ENCODE data around the gene SPACA6. TPM values are rescaled to one million over a fixed set of nuclear protein-coding genes. Genes with fewer than 3 reads are reported as not detected.
A peak's percentile ranks its signal among the peaks of the same experiment; 100 is the strongest.
"Not testable (repeated sequence)": the region's sequence is repeated elsewhere in the genome, so short reads cannot be mapped to it uniquely, and the experiment has no call there.

The SPACA6 gene
- total RNA-seq, 1 experiment from 2014 or later: 13.1 TPM

- Mint-ChIP-seq H3K4me1 (ENCODE audit: insufficient read depth, unreplicated experiment) (peaks cover 32% of the 10 kb centered on the region), H3K9me3 (ENCODE audit: unreplicated experiment) (no peaks in the 10 kb centered on the region), H3K36me3 (ENCODE audit: insufficient read depth, unreplicated experiment) (no peaks in the 10 kb centered on the region), H3K27me3 (ENCODE audit: insufficient read depth, unreplicated experiment) (no peaks in the 10 kb centered on the region), H3K4me3 (ENCODE audit: unreplicated experiment) (no peak overlapping the region), H3K27ac (ENCODE audit: low read depth, unreplicated experiment) (no peak overlapping the region)
- ChIA-PET POLR2A (interaction anchor here (1.1 kb wide), 1 partner anchor 8 kb away, joined by 4 read pairs; no protein-coding TSS in a partner anchor), CTCF (interaction anchor here (0.6 to 0.8 kb wide), 2 partner anchors 9 to 43 kb away, joined by 4 to 7 read pairs; no protein-coding TSS in a partner anchor)
- no TSS peak for BruUV-seq (replicated peaks)
- TF ChIP-seq CTCF (IDR thresholded peaks at IDR 0.05; ENCODE audit: unreplicated experiment): no peak
- no peak for DNase-seq (ENCODE audit: unreplicated experiment)
- intact Hi-C loops (cut with micrococcal nuclease): no loop called here
These were observed 40.8 kb downstream of the SPACA6 start for GRCh38 chr19:51733742-51734522.

- no peaks in the 10 kb centered on the region for H3K9me3 Mint-ChIP-seq (ENCODE audit: unreplicated experiment)
- BruUV-seq (replicated peaks): no TSS peak
- no peaks in the 10 kb centered on the region for H3K36me3 Mint-ChIP-seq (ENCODE audit: insufficient read depth, unreplicated experiment)
- peak overlapping the region; percentile 76 for H3K27ac Mint-ChIP-seq (ENCODE audit: low read depth, unreplicated experiment)
- DNase-seq (ENCODE audit: unreplicated experiment): peak; percentile 86
- no peak for TF ChIP-seq CTCF (IDR thresholded peaks at IDR 0.05; ENCODE audit: unreplicated experiment)
- no peaks in the 10 kb centered on the region for H3K27me3 Mint-ChIP-seq (ENCODE audit: insufficient read depth, unreplicated experiment)
- ChIA-PET POLR2A (interaction anchor here (0.6 to 1.0 kb wide), 2 partner anchors 9 to 32 kb away, joined by 3 read pairs; no protein-coding TSS in a partner anchor), CTCF (interaction anchor here (0.7 kb wide), 1 partner anchor 915 kb away, joined by 3 read pairs; no protein-coding TSS in a partner anchor)
- intact Hi-C loops (cut with micrococcal nuclease): no loop called here
- H3K4me1 Mint-ChIP-seq (ENCODE audit: insufficient read depth, unreplicated experiment): peaks cover 29% of the 10 kb centered on the region
- no peak overlapping the region for H3K4me3 Mint-ChIP-seq (ENCODE audit: unreplicated experiment)
These were observed 42.8 kb downstream of the SPACA6 start for GRCh38 chr19:51735759-51736449.

DNA sequence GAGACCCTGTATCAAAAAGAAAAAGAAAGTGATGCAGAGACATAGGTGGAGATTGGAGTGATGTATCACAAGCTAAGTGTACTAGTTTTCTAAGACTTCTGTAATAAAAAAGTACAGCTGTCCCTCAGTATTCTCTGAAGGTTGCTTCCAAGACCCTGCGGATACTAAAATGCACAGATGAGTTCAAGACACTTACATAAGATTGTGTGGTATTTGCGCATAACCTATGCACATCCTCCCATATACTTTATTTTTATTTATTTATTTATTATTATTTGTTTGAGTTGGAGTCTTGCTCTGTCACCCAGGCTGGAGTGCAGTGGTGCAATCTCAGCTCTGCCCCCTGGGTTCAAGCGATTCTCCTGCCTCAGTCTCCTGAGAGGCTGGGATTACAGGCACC, 44.3 kb downstream of the SPACA6 start:
- DNase-seq (ENCODE audit: unreplicated experiment): no peak
- no TSS peak for BruUV-seq (replicated peaks)
- ChIA-PET CTCF (interaction anchor here (1.2 kb wide), 1 partner anchor 265 kb away, joined by 4 read pairs; no protein-coding TSS in a partner anchor), POLR2A (interaction anchor here (1.2 to 1.5 kb wide), 2 partner anchors 11 to 14 kb away, joined by 3 to 5 read pairs; no protein-coding TSS in a partner anchor)
- Mint-ChIP-seq H3K4me1 (ENCODE audit: insufficient read depth, unreplicated experiment) (peaks cover 29% of the 10 kb centered on the region), H3K4me3 (ENCODE audit: unreplicated experiment) (no peak overlapping the region), H3K27ac (ENCODE audit: low read depth, unreplicated experiment) (no peak overlapping the region), H3K36me3 (ENCODE audit: insufficient read depth, unreplicated experiment) (peaks cover 5% of the 10 kb centered on the region), H3K27me3 (ENCODE audit: insufficient read depth, unreplicated experiment) (no peaks in the 10 kb centered on the region), H3K9me3 (ENCODE audit: unreplicated experiment) (no peaks in the 10 kb centered on the region)
- intact Hi-C loops (cut with micrococcal nuclease): no loop called here
- TF ChIP-seq CTCF (IDR thresholded peaks at IDR 0.05; ENCODE audit: unreplicated experiment): no peak

DNA sequence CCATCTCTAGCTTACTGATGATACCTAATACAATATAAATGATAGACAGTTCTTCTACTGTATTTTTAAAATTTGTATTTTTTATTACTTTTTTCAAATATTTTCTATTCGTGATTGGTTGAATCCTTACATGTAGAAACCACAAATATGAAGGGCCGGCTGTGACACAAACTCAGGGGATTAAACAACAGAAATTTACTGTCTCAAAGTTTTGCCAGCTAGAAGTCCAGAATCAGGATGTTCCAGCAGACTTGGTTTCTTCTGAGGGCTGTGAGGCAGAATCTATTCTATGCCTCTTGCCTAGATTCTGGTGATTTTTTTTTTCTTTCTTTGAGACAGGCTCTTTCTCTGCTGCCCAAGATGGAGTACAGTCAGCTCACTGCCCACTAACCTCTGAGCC, 44.8 kb downstream of the SPACA6 start:
- POLR2A ChIA-PET: interaction anchor here (0.6 to 1.5 kb wide), 3 partner anchors 12 to 27 kb away, joined by 3 to 5 read pairs (median 3); no protein-coding TSS in a partner anchor

DNA sequence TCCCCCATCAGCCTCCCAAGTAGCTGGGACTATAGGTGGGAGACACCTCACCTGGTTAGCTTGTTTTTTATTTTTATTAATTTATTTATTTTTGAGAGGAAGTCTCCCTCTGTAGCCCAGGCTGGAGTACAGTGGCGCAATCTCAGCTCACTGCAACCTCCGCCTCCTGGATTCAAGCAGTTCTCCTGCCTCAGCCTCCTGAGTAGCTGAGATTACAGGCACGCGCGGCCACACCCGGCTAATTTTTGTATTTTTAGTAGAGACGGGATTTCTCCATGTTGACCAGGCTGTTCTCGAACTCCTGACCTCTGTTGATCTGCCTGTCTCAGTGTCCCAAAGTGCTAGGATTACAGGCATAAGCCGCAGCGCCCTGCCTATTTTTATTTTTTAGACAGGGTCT, 45.4 kb downstream of the SPACA6 start:
- H3K27me3 Mint-ChIP-seq (ENCODE audit: insufficient read depth, unreplicated experiment); DNase-seq (ENCODE audit: unreplicated experiment); H3K27ac Mint-ChIP-seq (ENCODE audit: low read depth, unreplicated experiment); intact Hi-C loops (cut with micrococcal nuclease); BruUV-seq (replicated peaks); H3K9me3 Mint-ChIP-seq (ENCODE audit: unreplicated experiment); H3K4me3 Mint-ChIP-seq (ENCODE audit: unreplicated experiment): not testable (repeated sequence)
- ChIA-PET POLR2A (interaction anchor here (0.6 to 1.5 kb wide), 3 partner anchors 12 to 27 kb away, joined by 3 to 5 read pairs (median 3); no protein-coding TSS in a partner anchor), CTCF (interaction anchor here (0.7 to 1.2 kb wide), 2 partner anchors 34 to 266 kb away, joined by 3 to 4 read pairs; no protein-coding TSS in a partner anchor)
- Mint-ChIP-seq H3K36me3 (ENCODE audit: insufficient read depth, unreplicated experiment) (peaks cover 16% of the 10 kb centered on the region), H3K4me1 (ENCODE audit: insufficient read depth, unreplicated experiment) (peaks cover 35% of the 10 kb centered on the region)

More for the DNA sequence above, 44.8 kb downstream of the SPACA6 start:
- H3K27ac Mint-ChIP-seq (ENCODE audit: low read depth, unreplicated experiment): no peak overlapping the region
- H3K4me1 Mint-ChIP-seq (ENCODE audit: insufficient read depth, unreplicated experiment): peaks cover 34% of the 10 kb centered on the region
- H3K4me3 Mint-ChIP-seq (ENCODE audit: unreplicated experiment): no peak overlapping the region
- no peak for DNase-seq (ENCODE audit: unreplicated experiment)
- H3K36me3 Mint-ChIP-seq (ENCODE audit: insufficient read depth, unreplicated experiment): peaks cover 10% of the 10 kb centered on the region
- TF ChIP-seq CTCF (IDR thresholded peaks at IDR 0.05; ENCODE audit: unreplicated experiment): no peak
- intact Hi-C loops (cut with micrococcal nuclease): no loop called here
- no peaks in the 10 kb centered on the region for H3K9me3 Mint-ChIP-seq (ENCODE audit: unreplicated experiment)
- CTCF ChIA-PET: interaction anchor here (1.2 kb wide), 1 partner anchor 266 kb away, joined by 4 read pairs; no protein-coding TSS in a partner anchor
- no TSS peak for BruUV-seq (replicated peaks)
- H3K27me3 Mint-ChIP-seq (ENCODE audit: insufficient read depth, unreplicated experiment): no peaks in the 10 kb centered on the region
